ENCODE data around the gene NTN3. TPM values are rescaled to one million over a fixed set of nuclear protein-coding genes. Genes with fewer than 3 reads are reported as not detected.

NTN3 gene
- polyA plus RNA-seq, 1 of the 3 experiments (the other 2 are of a cell fraction): 0.28 TPM

DNA sequence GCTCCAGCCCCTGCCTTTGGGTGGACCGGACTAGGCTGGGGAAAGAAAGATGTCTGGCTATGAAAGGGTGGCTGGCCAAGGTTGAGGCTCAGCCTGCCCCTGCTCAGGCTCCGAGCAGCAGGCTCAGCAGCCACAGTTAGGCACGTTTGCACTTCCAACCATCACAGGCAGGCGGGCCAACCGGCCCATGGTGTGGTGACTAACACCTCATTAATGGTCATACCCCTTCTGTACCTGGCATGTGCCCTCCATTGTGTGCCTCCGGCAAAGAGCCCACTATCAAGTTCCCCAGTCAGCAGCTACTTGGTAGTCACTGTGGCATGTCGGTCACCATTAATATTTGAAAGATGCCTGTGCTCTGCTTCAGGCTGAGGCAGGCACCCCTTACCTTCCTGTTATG lies 10.6 kb downstream of the NTN3 start:
- Histone ChIP-seq H3K4me3 (ENCODE audit: low read depth in 2 of 2, low read length in 1 of 2) (no peak overlapping the region), H3K36me3 (replicated peaks in 1 of 2; ENCODE audit: control insufficient read depth in 1 of 2, insufficient read depth in 2 of 2, low read length in 1 of 2) (no peaks in the 10 kb centered on the region), H2AFZ (ENCODE audit: low read depth) (no peak overlapping the region), H3F3A (replicated peaks; ENCODE audit: insufficient read depth) (peaks cover 5% of the 10 kb centered on the region), H3K79me2 (ENCODE audit: insufficient read depth) (peaks cover 7% of the 10 kb centered on the region), H4K20me1 (ENCODE audit: insufficient read depth) (no peaks in the 10 kb centered on the region), H3K27me3 (ENCODE audit: insufficient read depth) (no peaks in the 10 kb centered on the region), H3K4me1 (ENCODE audit: control insufficient read depth in 1 of 2, insufficient read depth in 2 of 2, low read depth in 1 of 2, low read length in 1 of 2) (peaks cover 3 to 52% of the 10 kb centered on the region in 2 experiments; a peak in 3 of 4 replicates), H3K27ac (ENCODE audit: low read depth in 2 of 2, low read length in 1 of 2) (peak overlapping the region in 1 of 2 experiments; percentile 86; a peak in 2 of 4 replicates), H3K4me2 (no peak overlapping the region), H3K9me2 (no peaks in the 10 kb centered on the region), H3K9ac (no peak overlapping the region), H3K9me3 (no peaks in the 10 kb centered on the region)
- no peak for DNase-seq
- TF ChIP-seq NRF1 (IDR thresholded peaks at IDR 0.05; ENCODE audit: low read depth, low read length) (no peak), RFX5 (IDR thresholded peaks at IDR 0.05; ENCODE audit: low read length) (no peak), ELF1 (IDR thresholded peaks at IDR 0.05) (no peak), NFIC (IDR thresholded peaks at IDR 0.05; ENCODE audit: borderline replicate concordance) (no peak), EP300 (IDR thresholded peaks at IDR 0.05; ENCODE audit: borderline replicate concordance in 1 of 2, low read depth in 1 of 2, low read length in 1 of 2) (no peak), FOXM1 (IDR thresholded peaks at IDR 0.05; ENCODE audit: low read depth) (no peak), MXI1 (IDR thresholded peaks at IDR 0.05; ENCODE audit: low read depth, low read length) (no peak), RXRA (IDR thresholded peaks at IDR 0.05; ENCODE audit: borderline replicate concordance, low read depth) (no peak), TCF12 (IDR thresholded peaks at IDR 0.05) (no peak)
- TF ChIP-seq, protein P1, sequence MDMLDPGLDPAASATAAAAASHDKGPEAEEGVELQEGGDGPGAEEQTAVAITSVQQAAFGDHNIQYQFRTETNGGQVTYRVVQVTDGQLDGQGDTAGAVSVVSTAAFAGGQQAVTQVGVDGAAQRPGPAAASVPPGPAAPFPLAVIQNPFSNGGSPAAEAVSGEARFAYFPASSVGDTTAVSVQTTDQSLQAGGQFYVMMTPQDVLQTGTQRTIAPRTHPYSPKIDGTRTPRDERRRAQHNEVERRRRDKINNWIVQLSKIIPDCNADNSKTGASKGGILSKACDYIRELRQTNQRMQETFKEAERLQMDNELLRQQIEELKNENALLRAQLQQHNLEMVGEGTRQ (IDR thresholded peaks at IDR 0.05; ENCODE audit: borderline replicate concordance, low read depth, low read length): no peak
- TF ChIP-seq, protein P2, sequence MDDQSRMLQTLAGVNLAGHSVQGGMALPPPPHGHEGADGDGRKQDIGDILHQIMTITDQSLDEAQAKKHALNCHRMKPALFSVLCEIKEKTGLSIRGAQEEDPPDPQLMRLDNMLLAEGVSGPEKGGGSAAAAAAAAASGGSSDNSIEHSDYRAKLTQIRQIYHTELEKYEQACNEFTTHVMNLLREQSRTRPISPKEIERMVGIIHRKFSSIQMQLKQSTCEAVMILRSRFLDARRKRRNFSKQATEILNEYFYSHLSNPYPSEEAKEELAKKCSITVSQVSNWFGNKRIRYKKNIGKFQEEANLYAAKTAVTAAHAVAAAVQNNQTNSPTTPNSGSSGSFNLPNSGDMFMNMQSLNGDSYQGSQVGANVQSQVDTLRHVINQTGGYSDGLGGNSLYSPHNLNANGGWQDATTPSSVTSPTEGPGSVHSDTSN (IDR thresholded peaks at IDR 0.05): no peak
- TF ChIP-seq, protein P3, sequence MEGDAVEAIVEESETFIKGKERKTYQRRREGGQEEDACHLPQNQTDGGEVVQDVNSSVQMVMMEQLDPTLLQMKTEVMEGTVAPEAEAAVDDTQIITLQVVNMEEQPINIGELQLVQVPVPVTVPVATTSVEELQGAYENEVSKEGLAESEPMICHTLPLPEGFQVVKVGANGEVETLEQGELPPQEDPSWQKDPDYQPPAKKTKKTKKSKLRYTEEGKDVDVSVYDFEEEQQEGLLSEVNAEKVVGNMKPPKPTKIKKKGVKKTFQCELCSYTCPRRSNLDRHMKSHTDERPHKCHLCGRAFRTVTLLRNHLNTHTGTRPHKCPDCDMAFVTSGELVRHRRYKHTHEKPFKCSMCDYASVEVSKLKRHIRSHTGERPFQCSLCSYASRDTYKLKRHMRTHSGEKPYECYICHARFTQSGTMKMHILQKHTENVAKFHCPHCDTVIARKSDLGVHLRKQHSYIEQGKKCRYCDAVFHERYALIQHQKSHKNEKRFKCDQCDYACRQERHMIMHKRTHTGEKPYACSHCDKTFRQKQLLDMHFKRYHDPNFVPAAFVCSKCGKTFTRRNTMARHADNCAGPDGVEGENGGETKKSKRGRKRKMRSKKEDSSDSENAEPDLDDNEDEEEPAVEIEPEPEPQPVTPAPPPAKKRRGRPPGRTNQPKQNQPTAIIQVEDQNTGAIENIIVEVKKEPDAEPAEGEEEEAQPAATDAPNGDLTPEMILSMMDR (IDR thresholded peaks at IDR 0.05): no peak
- POLR2A ChIA-PET: interaction anchor here (1.7 to 3.5 kb wide), 3 partner anchors 9 to 20 kb away, joined by 3 to 44 read pairs (median 4); partner anchors contain the start of gene NTN3
- WGBS (ENCODE audit: low lambda C conversion rate): 77% methylated on average over 4 of the region's 7 CpGs
- CTCF ChIA-PET: interaction anchor here (1.1 to 12.7 kb wide), 6 partner anchors 9 to 51 kb away, joined by 3 to 95 read pairs (median 4); no protein-coding TSS in a partner anchor

DNA sequence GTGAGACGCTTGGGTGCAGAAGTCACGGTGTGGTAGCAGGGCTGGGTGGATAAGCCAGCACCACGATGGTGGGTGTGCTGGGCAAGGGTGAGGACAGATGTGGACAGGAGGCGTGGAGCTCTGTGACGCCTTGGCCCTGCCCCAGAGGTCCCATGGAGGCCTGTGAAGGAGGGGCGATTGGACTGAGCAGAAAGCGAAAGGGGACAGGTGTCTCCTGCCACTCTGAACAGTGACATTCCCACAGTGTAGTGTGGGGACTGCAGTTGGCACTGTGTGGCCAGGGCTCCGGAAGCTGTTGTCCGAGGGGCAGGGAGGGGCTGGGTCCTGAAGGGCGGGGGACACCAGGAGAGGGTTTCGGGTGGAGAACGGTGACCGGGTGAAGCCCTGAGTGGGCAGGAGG lies 11.2 kb downstream of the NTN3 start:
- peak overlapping the region; percentile 73 for H3K4me2 ChIP-seq
- DNase-seq: no peak
- H3K9me3 ChIP-seq: no peaks in the 10 kb centered on the region
- WGBS (ENCODE audit: low lambda C conversion rate): 71% methylated on average over 13 of the region's 13 CpGs
- peaks cover 7% of the 10 kb centered on the region; the same call in 1 of the 2 replicates for H3K79me2 ChIP-seq (ENCODE audit: insufficient read depth)
- ChIA-PET CTCF (interaction anchor here (0.8 to 12.7 kb wide), 11 partner anchors 8 to 478 kb away, joined by 3 to 95 read pairs (median 4); partner anchors contain the start of genes ABCA3, CCNF, TBC1D24 and TEDC2), POLR2A (interaction anchor here (0.5 to 3.5 kb wide), 7 partner anchors 8 to 22 kb away, joined by 3 to 44 read pairs (median 5); partner anchors contain the start of genes NTN3, TBC1D24 and TEDC2)
- peak overlapping the region; percentile 54; the same call in 1 of the 2 replicates for H2AFZ ChIP-seq (ENCODE audit: low read depth)
- H3K4me1 ChIP-seq (ENCODE audit: control insufficient read depth in 1 of 2, insufficient read depth in 2 of 2, low read depth in 1 of 2, low read length in 1 of 2): peaks cover 3 to 47% of the 10 kb centered on the region in 2 experiments; a peak in 3 of 4 replicates
- peak overlapping the region in 1 of 2 experiments; percentile 11; a peak in 2 of 4 replicates for H3K4me3 ChIP-seq (ENCODE audit: low read depth in 2 of 2, low read length in 1 of 2)
- no peaks in the 10 kb centered on the region for H3F3A ChIP-seq (replicated peaks; ENCODE audit: insufficient read depth)
- TF ChIP-seq GABPA (IDR thresholded peaks at IDR 0.05; ENCODE audit: low read depth) (no peak), TCF12 (IDR thresholded peaks at IDR 0.05) (no peak), EP300 (IDR thresholded peaks at IDR 0.05; ENCODE audit: borderline replicate concordance in 1 of 2, low read depth in 1 of 2, low read length in 1 of 2) (no peak), SMC3 (IDR thresholded peaks at IDR 0.05; ENCODE audit: low read depth, low read length) (no peak)
- TF ChIP-seq, protein P4, sequence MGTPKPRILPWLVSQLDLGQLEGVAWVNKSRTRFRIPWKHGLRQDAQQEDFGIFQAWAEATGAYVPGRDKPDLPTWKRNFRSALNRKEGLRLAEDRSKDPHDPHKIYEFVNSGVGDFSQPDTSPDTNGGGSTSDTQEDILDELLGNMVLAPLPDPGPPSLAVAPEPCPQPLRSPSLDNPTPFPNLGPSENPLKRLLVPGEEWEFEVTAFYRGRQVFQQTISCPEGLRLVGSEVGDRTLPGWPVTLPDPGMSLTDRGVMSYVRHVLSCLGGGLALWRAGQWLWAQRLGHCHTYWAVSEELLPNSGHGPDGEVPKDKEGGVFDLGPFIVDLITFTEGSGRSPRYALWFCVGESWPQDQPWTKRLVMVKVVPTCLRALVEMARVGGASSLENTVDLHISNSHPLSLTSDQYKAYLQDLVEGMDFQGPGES (IDR thresholded peaks at IDR 0.05; ENCODE audit: low read depth, low read length): no peak
- no peaks in the 10 kb centered on the region for H3K27me3 ChIP-seq (ENCODE audit: insufficient read depth)
- H4K20me1 ChIP-seq (ENCODE audit: insufficient read depth): no peaks in the 10 kb centered on the region
- H3K27ac ChIP-seq (ENCODE audit: low read depth in 2 of 2, low read length in 1 of 2): peak overlapping the region; percentile 47 to 86; a peak in 3 of 4 replicates
- H3K9me2 ChIP-seq: no peaks in the 10 kb centered on the region
- H3K36me3 ChIP-seq (replicated peaks in 1 of 2; ENCODE audit: control insufficient read depth in 1 of 2, insufficient read depth in 2 of 2, low read length in 1 of 2): no peaks in the 10 kb centered on the region
- H3K9ac ChIP-seq: 0 out of 2 replicates have a peak overlapping the region, but pooled peaks have one; percentile 44
